IMR-90 (cell line): ENCODE data around the gene NPTX1.

Experiments used
- BHLHE40 ChIP-seq: fragments of 150-350 bp; IDR thresholded peaks from 2 replicates; pipeline ENCODE4 v1.6.1; 2016; ENCODE audit warnings: mild to moderate bottlenecking, low read depth, low read length
- CEBPB ChIP-seq: IDR thresholded peaks from 2 replicates; pipeline ENCODE4 v1.6.1; 2012; ENCODE audit warnings: low read depth, low read length, improper control_type of control experiment
- CHD1 ChIP-seq: IDR thresholded peaks from 2 replicates; pipeline ENCODE4 v1.6.1; 2012; ENCODE audit warnings: low read depth, low read length, improper control_type of control experiment
- MAFK ChIP-seq: IDR thresholded peaks from 2 replicates; pipeline ENCODE4 v1.6.1; 2012; ENCODE audit warnings: low read depth, low read length, improper control_type of control experiment
- MAZ ChIP-seq: IDR thresholded peaks from 2 replicates; pipeline ENCODE4 v1.6.1; 2012; ENCODE audit warnings: low read depth, mild to moderate bottlenecking, low read length, improper control_type of control experiment, moderate library complexity, borderline replicate concordance
- MXI1 ChIP-seq: IDR thresholded peaks from 2 replicates; pipeline ENCODE4 v1.6.1; 2012; ENCODE audit warnings: low read depth, mild to moderate bottlenecking, low read length, moderate library complexity, borderline replicate concordance
- POLR2A ChIP-seq: IDR thresholded peaks from 2 replicates; pipeline ENCODE4 v1.6.1; 2012; ENCODE audit warnings: mild to moderate bottlenecking, low read depth, low read length
- RAD21 ChIP-seq: IDR thresholded peaks from 2 replicates; pipeline ENCODE4 v1.6.1; 2012; ENCODE audit warnings: low read length, improper control_type of control experiment
- RCOR1 ChIP-seq: IDR thresholded peaks from 2 replicates; pipeline ENCODE4 v1.6.1; 2012; ENCODE audit warnings: mild to moderate bottlenecking, low read length, improper control_type of control experiment; ENCODE audit not compliant: insufficient replicate concordance
- SMC3 ChIP-seq: fragments of 150-350 bp; IDR thresholded peaks from 2 replicates; pipeline ENCODE4 v1.6.1; 2016; ENCODE audit warnings: low read depth, mild to moderate bottlenecking, antibody characterized with exemption, low read length, moderate library complexity
- TF ChIP-seq, protein P1 (sequence below): conservative IDR thresholded peaks from 2 replicates; pipeline ENCODE4 v1.5.1; 2012; ENCODE audit warnings: mild to moderate bottlenecking, low read depth, low read length, improper control_type of control experiment
- TF ChIP-seq, protein P2 (sequence below): fragments of 150-350 bp; IDR thresholded peaks from 2 replicates; pipeline ENCODE4 v1.6.1; 2016; ENCODE audit warnings: low read depth, mild to moderate bottlenecking, low read length, moderate library complexity, borderline replicate concordance
- TF ChIP-seq, protein P3 (sequence below): fragments of 150-350 bp; IDR thresholded peaks from 2 replicates; pipeline ENCODE4 v1.6.1; 2017; ENCODE audit warnings: mild to moderate bottlenecking, antibody characterized with exemption, low read length, low read depth

DNA sequence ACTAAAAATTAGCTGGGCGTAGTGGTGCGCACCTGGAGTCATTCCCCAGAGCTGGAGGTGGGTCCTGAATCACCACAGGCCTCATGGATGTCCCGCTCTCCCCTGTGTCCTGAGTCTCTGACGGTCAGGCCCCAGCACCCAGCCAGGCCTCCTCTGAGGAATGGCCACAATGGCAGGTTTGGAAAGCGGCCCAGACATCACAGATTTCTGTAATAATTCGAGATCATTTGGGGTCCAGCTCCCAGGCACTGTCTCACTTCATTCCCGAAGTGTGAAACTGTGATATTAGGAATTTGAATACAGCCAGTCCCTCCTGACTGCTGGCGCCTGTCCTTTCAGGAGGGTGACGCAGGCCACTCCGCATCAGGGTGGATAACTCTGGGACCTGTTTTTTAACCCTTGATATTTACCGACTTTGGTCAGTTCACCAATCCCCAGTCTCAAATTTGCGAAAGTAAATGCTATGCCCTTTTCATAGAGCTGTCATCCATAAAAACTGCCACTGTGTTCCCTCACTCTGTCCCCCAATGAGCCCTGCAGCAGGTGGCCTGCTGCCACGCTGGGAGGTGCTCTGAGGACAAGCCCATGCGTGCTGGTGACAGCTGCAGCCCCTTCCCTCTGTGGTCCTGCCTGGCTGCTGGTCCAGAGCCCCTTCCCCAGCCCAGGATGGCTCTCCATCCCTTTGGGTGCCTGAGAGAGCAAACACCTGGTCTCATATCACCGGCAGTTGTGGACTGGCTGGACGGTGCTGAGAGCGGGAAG, 39.9 kb upstream of the NPTX1 start:
- TF ChIP-seq, protein P1, sequence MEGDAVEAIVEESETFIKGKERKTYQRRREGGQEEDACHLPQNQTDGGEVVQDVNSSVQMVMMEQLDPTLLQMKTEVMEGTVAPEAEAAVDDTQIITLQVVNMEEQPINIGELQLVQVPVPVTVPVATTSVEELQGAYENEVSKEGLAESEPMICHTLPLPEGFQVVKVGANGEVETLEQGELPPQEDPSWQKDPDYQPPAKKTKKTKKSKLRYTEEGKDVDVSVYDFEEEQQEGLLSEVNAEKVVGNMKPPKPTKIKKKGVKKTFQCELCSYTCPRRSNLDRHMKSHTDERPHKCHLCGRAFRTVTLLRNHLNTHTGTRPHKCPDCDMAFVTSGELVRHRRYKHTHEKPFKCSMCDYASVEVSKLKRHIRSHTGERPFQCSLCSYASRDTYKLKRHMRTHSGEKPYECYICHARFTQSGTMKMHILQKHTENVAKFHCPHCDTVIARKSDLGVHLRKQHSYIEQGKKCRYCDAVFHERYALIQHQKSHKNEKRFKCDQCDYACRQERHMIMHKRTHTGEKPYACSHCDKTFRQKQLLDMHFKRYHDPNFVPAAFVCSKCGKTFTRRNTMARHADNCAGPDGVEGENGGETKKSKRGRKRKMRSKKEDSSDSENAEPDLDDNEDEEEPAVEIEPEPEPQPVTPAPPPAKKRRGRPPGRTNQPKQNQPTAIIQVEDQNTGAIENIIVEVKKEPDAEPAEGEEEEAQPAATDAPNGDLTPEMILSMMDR = no peak
- no peak for TF ChIP-seq MAZ
- TF ChIP-seq, protein P2, sequence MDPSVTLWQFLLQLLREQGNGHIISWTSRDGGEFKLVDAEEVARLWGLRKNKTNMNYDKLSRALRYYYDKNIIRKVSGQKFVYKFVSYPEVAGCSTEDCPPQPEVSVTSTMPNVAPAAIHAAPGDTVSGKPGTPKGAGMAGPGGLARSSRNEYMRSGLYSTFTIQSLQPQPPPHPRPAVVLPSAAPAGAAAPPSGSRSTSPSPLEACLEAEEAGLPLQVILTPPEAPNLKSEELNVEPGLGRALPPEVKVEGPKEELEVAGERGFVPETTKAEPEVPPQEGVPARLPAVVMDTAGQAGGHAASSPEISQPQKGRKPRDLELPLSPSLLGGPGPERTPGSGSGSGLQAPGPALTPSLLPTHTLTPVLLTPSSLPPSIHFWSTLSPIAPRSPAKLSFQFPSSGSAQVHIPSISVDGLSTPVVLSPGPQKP = no peak
- no peak for TF ChIP-seq POLR2A
- no peak for TF ChIP-seq MAFK
- TF ChIP-seq RCOR1 = no peak
- TF ChIP-seq CEBPB = no peak
- TF ChIP-seq BHLHE40 = no peak
- no peak for TF ChIP-seq MXI1
- TF ChIP-seq, protein P3, sequence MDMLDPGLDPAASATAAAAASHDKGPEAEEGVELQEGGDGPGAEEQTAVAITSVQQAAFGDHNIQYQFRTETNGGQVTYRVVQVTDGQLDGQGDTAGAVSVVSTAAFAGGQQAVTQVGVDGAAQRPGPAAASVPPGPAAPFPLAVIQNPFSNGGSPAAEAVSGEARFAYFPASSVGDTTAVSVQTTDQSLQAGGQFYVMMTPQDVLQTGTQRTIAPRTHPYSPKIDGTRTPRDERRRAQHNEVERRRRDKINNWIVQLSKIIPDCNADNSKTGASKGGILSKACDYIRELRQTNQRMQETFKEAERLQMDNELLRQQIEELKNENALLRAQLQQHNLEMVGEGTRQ = no peak
- TF ChIP-seq RAD21 = no peak
- no peak for TF ChIP-seq SMC3
- no peak for TF ChIP-seq CHD1
